PFSK-1 (cell line): ENCODE measurements around the gene INTS15.

Experiments
- FOXP2 ChIP-seq: optimal IDR thresholded peaks from 2 replicates; pipeline ENCODE3; 2011; ENCODE audit warnings: borderline replicate concordance, control low read depth, inconsistent platforms; ENCODE audit not compliant: insufficient read depth; ENCODE audit errors: extremely low read length, extremely low read depth
- POLR2AphosphoS5 ChIP-seq: IDR thresholded peaks from 2 replicates; pipeline ENCODE4 v1.6.1; 2012; ENCODE audit warnings: low read depth, mild to moderate bottlenecking, control low read depth, low read length, moderate library complexity
- SIN3A ChIP-seq: IDR thresholded peaks from 2 replicates; pipeline ENCODE4 v1.6.1; 2012; ENCODE audit warnings: mild to moderate bottlenecking, low read length, moderate library complexity, borderline replicate concordance; ENCODE audit not compliant: insufficient read depth
- TAF1 ChIP-seq: IDR thresholded peaks from 2 replicates; pipeline ENCODE4 v1.6.1; 2012; ENCODE audit warnings: low read length, control low read depth, borderline replicate concordance; ENCODE audit not compliant: insufficient read depth
- TF ChIP-seq, protein P1 (sequence below), 2 experiments: IDR thresholded peaks; 2 replicates each; pipeline versions ENCODE4 v1.6.1 to v1.8.0; 2011 to 2012; ENCODE audit warnings: low read depth in 2 of 2, low read length in 2 of 2, control low read depth in 1 of 2, inconsistent platforms in 1 of 2, mild to moderate bottlenecking in 1 of 2, moderate library complexity in 1 of 2; ENCODE audit not compliant: insufficient read depth in 1 of 2

The INTS15 gene

DNA sequence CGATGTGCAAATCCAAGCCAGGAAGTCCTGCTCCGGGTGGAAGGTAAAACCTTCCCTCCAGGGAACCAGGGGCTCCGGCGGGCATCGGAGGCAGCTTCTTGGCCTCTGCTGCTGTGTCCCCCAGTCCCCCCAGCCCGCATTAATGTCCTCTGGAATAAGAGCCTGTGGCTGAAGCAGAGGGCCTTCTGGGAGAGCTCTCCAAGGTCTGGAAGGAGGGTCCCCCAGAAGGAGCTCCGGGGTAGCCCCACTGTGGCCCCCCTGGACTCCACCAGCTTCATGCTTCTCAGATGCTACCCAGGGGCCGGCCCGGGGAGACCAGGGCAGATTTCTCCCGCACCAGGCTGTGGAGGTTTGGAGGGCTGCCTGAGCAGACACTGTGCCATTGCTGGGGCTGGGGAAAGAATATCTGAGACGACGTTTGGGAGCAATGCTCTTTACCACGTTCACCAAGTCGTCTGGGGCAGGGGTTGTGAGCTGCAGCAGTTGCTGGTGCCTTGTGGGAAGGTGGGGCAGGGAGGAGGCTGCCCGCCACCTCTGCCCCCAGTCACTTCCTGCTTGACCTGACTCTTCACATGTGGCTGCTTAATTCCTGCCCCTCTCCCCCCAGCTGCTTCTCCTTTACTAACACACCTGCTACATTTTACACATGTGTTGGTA, 33.9 kb downstream of the INTS15 start:
- TF ChIP-seq, protein P1, sequence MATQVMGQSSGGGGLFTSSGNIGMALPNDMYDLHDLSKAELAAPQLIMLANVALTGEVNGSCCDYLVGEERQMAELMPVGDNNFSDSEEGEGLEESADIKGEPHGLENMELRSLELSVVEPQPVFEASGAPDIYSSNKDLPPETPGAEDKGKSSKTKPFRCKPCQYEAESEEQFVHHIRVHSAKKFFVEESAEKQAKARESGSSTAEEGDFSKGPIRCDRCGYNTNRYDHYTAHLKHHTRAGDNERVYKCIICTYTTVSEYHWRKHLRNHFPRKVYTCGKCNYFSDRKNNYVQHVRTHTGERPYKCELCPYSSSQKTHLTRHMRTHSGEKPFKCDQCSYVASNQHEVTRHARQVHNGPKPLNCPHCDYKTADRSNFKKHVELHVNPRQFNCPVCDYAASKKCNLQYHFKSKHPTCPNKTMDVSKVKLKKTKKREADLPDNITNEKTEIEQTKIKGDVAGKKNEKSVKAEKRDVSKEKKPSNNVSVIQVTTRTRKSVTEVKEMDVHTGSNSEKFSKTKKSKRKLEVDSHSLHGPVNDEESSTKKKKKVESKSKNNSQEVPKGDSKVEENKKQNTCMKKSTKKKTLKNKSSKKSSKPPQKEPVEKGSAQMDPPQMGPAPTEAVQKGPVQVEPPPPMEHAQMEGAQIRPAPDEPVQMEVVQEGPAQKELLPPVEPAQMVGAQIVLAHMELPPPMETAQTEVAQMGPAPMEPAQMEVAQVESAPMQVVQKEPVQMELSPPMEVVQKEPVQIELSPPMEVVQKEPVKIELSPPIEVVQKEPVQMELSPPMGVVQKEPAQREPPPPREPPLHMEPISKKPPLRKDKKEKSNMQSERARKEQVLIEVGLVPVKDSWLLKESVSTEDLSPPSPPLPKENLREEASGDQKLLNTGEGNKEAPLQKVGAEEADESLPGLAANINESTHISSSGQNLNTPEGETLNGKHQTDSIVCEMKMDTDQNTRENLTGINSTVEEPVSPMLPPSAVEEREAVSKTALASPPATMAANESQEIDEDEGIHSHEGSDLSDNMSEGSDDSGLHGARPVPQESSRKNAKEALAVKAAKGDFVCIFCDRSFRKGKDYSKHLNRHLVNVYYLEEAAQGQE (IDR thresholded peaks at IDR 0.05; ENCODE audit: insufficient read depth in 1 of 2, low read depth in 2 of 2, low read length in 2 of 2), result peak in 1 of 2 experiments; percentile 50; a peak in 1 of 4 replicates
- TF ChIP-seq FOXP2, result no peak

DNA sequence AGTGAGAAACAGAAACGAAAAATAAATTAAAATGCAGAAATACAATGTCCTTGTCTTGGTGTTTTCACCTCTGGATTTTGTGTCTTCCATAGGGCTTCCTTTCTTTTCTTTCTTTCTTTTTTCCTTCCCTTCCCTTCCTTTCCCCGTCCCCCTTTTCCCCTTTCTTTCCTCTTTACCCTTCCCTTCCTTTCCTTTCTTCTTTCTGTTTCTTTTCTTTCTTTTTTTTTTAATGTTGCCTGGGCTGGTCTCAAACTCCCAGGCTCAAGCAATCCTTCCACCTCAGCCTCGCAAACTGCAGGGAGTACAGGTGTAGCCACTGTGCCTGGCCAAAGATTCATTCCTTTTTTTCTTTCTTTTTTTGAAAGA, 34.4 kb downstream of the INTS15 start:
- TF ChIP-seq POLR2AphosphoS5 (no peak), FOXP2 (no peak), SIN3A (no peak), TAF1 (no peak)
- TF ChIP-seq, protein P1 (IDR thresholded peaks at IDR 0.05; ENCODE audit: insufficient read depth in 1 of 2, low read depth in 2 of 2, low read length in 2 of 2), result no peak

DNA sequence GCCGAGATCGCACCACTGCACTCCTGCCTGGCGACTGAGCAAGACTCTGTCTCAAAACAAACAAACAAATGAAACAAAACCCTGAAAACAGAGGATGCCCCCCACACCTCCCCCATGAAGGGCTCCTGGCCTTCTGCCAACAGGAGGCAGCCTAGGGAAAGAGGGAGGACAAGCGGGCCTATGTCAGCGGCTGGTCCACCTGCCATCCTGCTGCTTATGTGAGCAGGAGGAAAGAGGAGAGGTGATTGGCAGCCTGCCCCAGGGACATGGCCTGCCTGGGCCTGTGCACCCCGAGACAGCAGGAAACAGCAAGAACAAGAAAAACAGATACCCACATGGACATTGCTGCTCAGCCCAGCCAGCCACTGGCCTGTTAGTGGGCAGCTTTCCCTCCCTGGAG, 38.2 kb downstream of the INTS15 start:
- TF ChIP-seq, protein P1 (IDR thresholded peaks at IDR 0.05; ENCODE audit: insufficient read depth in 1 of 2, low read depth in 2 of 2, low read length in 2 of 2), result no peak
- no peak for TF ChIP-seq SIN3A
- no peak for TF ChIP-seq FOXP2
- no peak for TF ChIP-seq POLR2AphosphoS5

DNA sequence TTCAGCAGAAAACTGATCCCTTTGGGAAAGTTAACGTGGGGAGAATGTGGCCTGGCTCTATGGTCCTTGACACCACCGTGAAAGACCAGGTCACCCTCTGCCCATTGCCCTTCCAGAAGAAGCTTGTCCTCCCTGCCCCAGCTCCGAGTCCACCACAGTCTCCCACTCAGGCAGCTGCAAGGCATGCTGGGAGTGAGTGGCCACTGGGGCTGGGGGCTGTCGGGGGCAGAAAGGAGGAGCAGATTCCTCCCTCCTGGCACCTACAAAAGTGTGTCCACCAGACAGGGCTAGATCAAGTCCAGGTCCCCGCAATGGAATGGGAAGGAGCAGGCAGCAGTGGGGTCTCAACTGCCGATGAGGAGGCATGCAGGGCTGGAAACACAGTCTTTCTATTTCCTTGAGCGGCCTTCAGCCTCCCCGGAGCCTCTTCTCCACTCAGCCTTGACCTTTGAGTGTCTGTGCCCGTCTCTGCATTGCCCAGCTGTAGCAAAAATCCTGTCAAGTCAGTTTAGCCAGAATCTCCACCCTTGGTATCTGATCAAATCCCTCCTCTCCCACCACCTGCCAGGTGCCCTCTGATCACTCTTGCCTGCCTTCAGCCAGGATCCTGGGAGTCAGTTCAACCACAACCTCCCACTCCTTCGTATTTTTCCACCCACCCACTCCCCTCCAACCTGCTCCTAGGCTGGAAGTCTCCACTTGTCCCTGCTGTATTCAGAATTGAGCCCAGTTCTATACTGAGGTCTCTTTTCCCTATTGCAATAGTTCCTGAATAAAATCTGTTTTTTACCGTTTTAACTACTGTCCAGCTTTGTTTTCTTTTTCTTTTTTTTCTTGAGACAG, 40.4 kb downstream of the INTS15 start:
- TF ChIP-seq FOXP2, result no peak
- no peak for TF ChIP-seq SIN3A
- TF ChIP-seq, protein P1 (IDR thresholded peaks at IDR 0.05; ENCODE audit: insufficient read depth in 1 of 2, low read depth in 2 of 2, low read length in 2 of 2), result no peak

DNA sequence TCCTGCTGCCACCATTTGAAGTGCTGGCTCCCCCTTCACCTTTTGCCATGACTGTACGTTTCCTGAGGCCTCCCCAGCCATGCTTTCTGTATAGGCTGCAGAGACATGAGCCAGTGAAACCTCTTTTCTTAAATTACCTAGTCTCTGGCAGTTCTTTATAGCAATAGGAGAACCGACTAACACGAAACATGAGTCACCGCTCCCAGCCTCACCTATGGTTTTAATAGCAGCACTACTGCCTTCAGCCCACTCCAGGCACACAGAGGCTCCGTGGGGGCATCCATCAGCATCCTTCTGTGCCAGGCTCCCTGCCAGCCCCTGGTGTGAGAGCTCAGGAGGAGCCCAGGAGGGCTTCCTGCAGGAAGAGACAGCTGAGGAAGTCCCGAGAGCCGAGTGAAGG, 41.8 kb downstream of the INTS15 start:
- TF ChIP-seq, protein P1 (IDR thresholded peaks at IDR 0.05; ENCODE audit: insufficient read depth in 1 of 2, low read depth in 2 of 2, low read length in 2 of 2), result no peak
- TF ChIP-seq POLR2AphosphoS5, result no peak
- TF ChIP-seq FOXP2, result no peak
- no peak for TF ChIP-seq TAF1
- TF ChIP-seq SIN3A, result no peak
